Measurements from ENCODE around the gene SKIL.

DNA sequence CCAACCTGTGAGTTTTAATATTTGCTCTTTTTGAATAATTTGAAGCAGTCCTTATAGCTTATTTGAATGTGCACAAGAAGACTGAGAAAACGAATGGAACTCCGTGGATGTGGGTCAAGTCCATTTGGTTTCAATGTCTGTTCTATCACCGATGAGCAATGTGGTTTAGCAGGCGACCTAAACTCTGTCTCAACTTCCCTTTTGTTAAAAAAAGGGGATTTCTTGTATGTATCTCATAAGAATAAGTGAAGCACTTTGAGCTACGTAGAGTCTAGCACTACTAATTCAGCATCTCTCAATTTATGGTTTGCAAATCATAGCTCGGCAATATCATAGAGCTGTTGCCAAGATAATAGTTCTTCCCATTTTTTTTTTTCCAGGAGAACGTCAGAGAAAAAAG lies 4.6 kb upstream of the SKIL start:
- TF ChIP-seq, protein P1, sequence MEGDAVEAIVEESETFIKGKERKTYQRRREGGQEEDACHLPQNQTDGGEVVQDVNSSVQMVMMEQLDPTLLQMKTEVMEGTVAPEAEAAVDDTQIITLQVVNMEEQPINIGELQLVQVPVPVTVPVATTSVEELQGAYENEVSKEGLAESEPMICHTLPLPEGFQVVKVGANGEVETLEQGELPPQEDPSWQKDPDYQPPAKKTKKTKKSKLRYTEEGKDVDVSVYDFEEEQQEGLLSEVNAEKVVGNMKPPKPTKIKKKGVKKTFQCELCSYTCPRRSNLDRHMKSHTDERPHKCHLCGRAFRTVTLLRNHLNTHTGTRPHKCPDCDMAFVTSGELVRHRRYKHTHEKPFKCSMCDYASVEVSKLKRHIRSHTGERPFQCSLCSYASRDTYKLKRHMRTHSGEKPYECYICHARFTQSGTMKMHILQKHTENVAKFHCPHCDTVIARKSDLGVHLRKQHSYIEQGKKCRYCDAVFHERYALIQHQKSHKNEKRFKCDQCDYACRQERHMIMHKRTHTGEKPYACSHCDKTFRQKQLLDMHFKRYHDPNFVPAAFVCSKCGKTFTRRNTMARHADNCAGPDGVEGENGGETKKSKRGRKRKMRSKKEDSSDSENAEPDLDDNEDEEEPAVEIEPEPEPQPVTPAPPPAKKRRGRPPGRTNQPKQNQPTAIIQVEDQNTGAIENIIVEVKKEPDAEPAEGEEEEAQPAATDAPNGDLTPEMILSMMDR (IDR thresholded peaks at IDR 0.05), result no peak
- TF ChIP-seq POLR2A (IDR thresholded peaks at IDR 0.05) (no peak), POLR2AphosphoS5 (IDR thresholded peaks at IDR 0.05; ENCODE audit: insufficient read depth in 1 of 2, low read depth in 1 of 2) (no peak)
